ENCODE data around the gene PEPD.

DNA sequence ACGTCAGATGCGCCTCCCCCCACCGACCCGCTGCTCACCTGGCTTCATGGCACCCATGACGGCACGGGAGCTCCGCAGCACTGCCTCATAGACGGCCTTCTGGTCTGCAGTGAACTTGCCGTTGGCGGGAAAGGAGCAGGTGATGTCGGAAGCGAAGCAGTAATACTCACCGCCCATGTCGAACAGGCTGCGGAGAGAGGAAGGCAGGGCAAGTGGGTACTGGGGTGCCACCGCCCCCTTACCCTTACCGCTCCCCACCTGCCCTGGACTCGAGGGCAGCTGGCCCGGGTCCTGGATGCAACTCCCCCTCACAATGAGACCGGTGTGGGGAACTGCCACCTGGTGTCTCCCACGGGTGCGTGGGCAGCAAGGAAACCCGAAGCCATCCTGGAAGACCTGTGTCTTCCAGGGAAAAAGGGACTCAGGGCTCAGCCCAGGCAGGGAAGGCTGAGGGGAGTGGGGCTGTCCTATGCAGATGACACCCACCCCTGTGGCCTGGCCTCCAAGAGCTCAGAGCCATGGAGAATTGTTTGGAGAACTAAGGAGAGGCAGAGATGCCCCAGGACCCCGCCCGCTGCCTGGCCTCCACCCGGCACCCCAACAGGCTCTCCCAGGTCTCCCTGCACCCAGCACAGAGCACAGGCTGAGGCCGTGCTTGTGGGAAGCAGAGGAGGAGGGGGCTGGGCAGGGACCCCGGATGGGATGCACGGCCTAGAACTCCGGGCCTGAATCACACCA is 119.7 kb downstream of the PEPD start:
- no peak for TF ChIP-seq CTCF (conservative IDR thresholded peaks at IDR 0.05; ENCODE audit: low read depth, low read length)
- TF ChIP-seq, protein P1, sequence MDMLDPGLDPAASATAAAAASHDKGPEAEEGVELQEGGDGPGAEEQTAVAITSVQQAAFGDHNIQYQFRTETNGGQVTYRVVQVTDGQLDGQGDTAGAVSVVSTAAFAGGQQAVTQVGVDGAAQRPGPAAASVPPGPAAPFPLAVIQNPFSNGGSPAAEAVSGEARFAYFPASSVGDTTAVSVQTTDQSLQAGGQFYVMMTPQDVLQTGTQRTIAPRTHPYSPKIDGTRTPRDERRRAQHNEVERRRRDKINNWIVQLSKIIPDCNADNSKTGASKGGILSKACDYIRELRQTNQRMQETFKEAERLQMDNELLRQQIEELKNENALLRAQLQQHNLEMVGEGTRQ (IDR thresholded peaks at IDR 0.05; ENCODE audit: low read depth, low read length): no peak
- TF ChIP-seq RAD21 (IDR thresholded peaks at IDR 0.05; ENCODE audit: low read length): no peak
- no peak for TF ChIP-seq RCOR1 (IDR thresholded peaks at IDR 0.05; ENCODE audit: insufficient replicate concordance, low read length)
- no peak for TF ChIP-seq MXI1 (IDR thresholded peaks at IDR 0.05; ENCODE audit: borderline replicate concordance, low read depth, low read length)
- TF ChIP-seq, protein P2, sequence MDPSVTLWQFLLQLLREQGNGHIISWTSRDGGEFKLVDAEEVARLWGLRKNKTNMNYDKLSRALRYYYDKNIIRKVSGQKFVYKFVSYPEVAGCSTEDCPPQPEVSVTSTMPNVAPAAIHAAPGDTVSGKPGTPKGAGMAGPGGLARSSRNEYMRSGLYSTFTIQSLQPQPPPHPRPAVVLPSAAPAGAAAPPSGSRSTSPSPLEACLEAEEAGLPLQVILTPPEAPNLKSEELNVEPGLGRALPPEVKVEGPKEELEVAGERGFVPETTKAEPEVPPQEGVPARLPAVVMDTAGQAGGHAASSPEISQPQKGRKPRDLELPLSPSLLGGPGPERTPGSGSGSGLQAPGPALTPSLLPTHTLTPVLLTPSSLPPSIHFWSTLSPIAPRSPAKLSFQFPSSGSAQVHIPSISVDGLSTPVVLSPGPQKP (IDR thresholded peaks at IDR 0.05; ENCODE audit: borderline replicate concordance, low read depth, low read length): no peak
- no peak for TF ChIP-seq CEBPB (IDR thresholded peaks at IDR 0.05; ENCODE audit: low read depth, low read length)
- TF ChIP-seq BHLHE40 (IDR thresholded peaks at IDR 0.05; ENCODE audit: low read depth, low read length): no peak
- TF ChIP-seq POLR2A (IDR thresholded peaks at IDR 0.05; ENCODE audit: low read depth, low read length): no peak
- TF ChIP-seq CHD1 (IDR thresholded peaks at IDR 0.05; ENCODE audit: low read depth, low read length): no peak
